Fibroblast of villous mesenchyme (primary cell): ENCODE measurements around the gene PDIA5. TPM values are rescaled to one million over a fixed set of nuclear protein-coding genes. Genes with fewer than 3 reads are reported as not detected.

ENCODE experiments used
- DNase-seq: peaks from one replicate; pipeline ENCODE4 v3.0.0-alpha.2; 2010; ENCODE audit warnings: low read depth
- H3K4me3 ChIP-seq: 2 replicates; pipeline ENCODE4 v1.5.1; 2011; ENCODE audit warnings: low read depth, mild to moderate bottlenecking, low read length
- CTCF ChIP-seq: IDR thresholded peaks from 2 replicates; pipeline ENCODE4 v1.5.1; 2012; ENCODE audit warnings: low read depth, mild to moderate bottlenecking, low read length; ENCODE audit not compliant: insufficient read depth
- total RNA-seq: library from RNA; depleted of rRNA; stranded (reverse); fragments of >200 nt; gene quantifications from 2 replicates; pipeline ENCODE4 v1.2.3, GENCODE V29; 2012

PDIA5 gene
- total RNA-seq, 1 donor = 43.6 TPM

GRCh38 chr3:123060054-123060453 is 6.8 kb upstream of the PDIA5 start:
- DNase-seq = no peak
- H3K4me3 ChIP-seq = no peak overlapping the region
- no peak for TF ChIP-seq CTCF

GRCh38 chr3:123061856-123062255 is 5.0 kb upstream of the PDIA5 start:
- TF ChIP-seq CTCF = no peak
- no peak for DNase-seq
- H3K4me3 ChIP-seq = no peak overlapping the region

GRCh38 chr3:123063034-123063433 is 3.8 kb upstream of the PDIA5 start:
- no peak for TF ChIP-seq CTCF
- H3K4me3 ChIP-seq = no peak overlapping the region
- DNase-seq = no peak

GRCh38 chr3:123064506-123064905 is 2.3 kb upstream of the PDIA5 start:
- no peak for DNase-seq
- no peak for TF ChIP-seq CTCF
- H3K4me3 ChIP-seq = no peak overlapping the region

GRCh38 chr3:123064914-123065313 is 1.9 kb upstream of the PDIA5 start:
- no peak for DNase-seq
- no peak for TF ChIP-seq CTCF
- H3K4me3 ChIP-seq = no peak overlapping the region

- H3K4me3 ChIP-seq = peak overlapping the region; percentile 88
- no peak for DNase-seq
- TF ChIP-seq CTCF = no peak
These were observed 278 bp upstream of the PDIA5 start for GRCh38 chr3:123066599-123066895.

GRCh38 chr3:123067689-123068600 is 1.1 kb downstream of the PDIA5 start:
- peak; percentile 57 for DNase-seq
- peak overlapping the region; percentile 88 for H3K4me3 ChIP-seq
- TF ChIP-seq CTCF = no peak
